HG03457 (cell line): ENCODE data around the gene SERPINB10.
"Not testable (repeated sequence)": the region's sequence is repeated elsewhere in the genome, so short reads cannot be mapped to it uniquely, and the experiment has no call there.

Source experiments
- ATAC-seq: cut with Tn5 transposase; IDR thresholded peaks from one replicate; pipeline ENCODE4 v1.9.1; 2021; ENCODE audit warnings: moderate number of reproducible peaks; ENCODE audit not compliant: unreplicated experiment

SERPINB10 gene

DNA sequence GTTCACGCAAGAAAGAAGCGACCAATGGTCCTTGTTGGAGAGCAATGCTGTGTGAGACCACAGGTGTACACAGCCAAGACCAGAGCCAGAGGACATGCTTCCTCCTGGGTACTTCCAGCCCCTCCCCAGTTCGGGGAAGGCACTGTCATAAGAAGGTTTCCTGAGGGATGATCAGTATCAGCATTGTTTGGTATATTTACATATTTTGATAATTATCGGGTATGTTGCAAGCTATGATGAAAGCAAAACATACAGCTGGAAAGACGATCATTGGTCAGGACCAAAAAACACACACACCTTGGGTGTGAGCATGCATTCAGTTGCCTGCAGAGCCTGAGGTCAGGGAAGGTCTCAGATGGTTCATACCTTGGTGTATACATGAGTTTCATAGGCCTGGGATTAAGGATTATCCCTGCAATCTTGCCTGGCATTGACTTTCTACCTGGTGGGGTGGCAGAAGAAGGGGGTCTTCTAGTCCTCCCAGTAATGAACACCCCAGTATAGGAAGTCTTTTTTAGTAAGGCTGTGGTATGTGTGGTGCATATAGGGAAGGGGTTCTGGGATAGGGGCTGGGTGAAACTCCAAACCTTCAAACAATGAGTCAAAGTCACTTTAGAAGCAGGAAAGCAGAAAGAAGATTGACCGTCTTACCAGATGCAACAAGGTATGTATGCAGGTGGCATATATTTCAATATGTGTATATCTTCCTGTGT, 17.4 kb upstream of the SERPINB10 start:
- ATAC-seq, result no peak

GRCh38 chr18:63890950-63891304, 16.8 kb upstream of the SERPINB10 start:
- ATAC-seq, result no peak

- no peak for ATAC-seq
Observed at GRCh38 chr18:63892566-63892965, 15.2 kb upstream of the SERPINB10 start.

DNA sequence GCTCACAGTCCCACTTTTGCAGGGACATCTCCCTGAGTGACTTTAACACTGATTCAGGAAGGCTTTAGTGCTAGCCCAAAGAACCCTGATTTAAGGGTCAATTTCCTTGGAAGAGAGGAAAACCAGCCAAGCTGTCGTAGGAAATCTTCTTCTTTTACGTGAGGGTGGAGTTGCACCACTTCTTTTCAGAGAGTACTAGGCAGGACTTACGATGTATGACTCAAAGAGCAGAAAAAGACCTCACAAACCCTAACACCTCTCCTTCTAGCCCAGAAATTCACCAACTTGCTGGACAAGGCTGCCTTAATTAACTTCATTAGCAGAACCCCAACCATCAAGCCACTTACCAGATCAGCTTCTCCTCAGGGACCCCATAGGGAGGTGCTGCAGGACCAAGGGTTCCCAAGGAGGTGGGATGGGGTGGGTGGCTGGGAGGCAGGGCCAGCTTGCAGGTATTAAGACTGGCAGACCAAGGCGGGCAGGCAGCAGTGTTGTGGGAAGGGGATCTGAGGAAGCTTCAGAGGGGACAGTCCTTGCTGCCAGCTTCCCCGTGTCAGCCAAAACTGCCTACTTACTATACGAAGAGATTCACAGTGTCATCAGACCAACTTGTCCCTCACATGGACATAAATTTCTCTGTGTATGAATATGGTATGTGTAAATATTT, 13.5 kb upstream of the SERPINB10 start:
- no peak for ATAC-seq

DNA sequence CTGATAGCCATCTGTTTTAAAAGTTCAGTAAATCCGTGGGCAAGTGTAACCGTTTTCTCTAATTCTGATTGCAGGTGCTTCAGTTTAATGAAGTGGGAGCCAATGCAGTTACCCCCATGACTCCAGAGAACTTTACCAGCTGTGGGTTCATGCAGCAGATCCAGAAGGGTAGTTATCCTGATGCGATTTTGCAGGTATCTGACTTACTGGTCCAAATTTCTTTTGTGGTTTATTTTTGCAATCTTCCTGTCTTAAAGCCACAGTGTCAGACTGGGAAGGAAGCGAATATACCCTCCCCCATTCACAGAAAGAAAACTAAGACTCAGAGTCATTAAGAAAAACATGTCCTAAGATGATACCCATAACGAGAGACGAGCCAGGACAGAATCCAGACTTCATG, 12.6 kb upstream of the SERPINB10 start:
- no peak for ATAC-seq

- no peak for ATAC-seq
Observed at GRCh38 chr18:63897072-63897471, 10.7 kb upstream of the SERPINB10 start.

DNA sequence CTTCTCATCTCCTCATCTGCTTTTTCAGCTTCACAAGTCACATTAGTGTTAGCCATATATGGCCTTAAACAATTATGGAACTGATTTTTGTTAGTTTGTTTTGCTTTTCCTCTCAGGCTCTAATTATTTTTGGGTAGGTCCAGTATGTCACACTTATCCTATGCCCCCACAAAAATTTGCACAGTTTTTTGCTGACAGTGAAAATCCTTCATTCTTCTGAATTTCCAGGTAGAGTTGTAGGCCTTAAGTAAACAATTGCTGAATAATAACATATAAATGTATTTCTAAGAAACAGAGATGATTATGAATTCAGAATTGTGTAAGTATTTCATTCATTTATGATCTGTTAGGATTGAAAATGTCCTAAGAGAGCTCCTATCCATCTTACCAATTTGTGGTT, 8.6 kb upstream of the SERPINB10 start:
- no peak for ATAC-seq

GRCh38 chr18:63903851-63904570, 3.7 kb upstream of the SERPINB10 start:
- no peak for ATAC-seq

DNA sequence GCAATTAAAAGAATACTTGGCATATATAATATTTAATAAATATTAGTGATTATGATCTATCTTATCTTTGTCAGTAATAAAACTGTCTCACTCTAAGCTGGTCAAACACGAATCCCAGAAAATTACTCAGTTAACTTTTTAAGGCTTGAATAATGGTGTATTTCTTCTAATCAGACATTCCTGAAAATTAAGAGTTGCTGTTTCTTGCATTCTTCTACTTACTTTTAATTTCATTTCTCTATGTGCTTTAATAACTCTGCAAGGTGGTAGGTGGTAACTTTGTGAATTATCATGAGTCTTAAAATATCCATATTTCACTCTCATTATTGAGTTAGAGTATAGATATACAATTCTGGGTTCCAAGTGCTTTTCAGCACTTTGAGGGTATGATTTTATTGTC, 3.1 kb upstream of the SERPINB10 start:
- no peak for ATAC-seq

GRCh38 chr18:63905361-63905760, 2.4 kb upstream of the SERPINB10 start:
- ATAC-seq, result no peak

DNA sequence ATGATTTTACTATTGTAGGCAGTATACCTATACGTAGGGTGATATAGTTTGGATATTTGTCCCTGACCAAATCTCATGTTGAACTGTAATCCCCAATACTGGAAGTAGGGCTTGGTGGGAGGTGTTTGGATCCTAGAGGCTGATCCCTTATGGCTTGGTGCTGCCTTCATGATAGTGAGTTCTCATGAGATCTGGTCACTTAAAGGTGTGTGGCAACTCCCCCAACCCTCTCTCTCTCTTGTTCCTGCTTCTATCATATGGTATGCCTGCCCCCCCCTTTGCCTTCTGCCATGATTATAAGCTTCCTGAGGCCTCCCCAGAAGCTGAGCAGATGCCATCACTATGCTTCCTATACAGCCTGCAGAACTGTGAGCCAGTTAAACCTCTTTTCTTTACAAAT, 1.7 kb upstream of the SERPINB10 start:
- ATAC-seq, result no peak

DNA sequence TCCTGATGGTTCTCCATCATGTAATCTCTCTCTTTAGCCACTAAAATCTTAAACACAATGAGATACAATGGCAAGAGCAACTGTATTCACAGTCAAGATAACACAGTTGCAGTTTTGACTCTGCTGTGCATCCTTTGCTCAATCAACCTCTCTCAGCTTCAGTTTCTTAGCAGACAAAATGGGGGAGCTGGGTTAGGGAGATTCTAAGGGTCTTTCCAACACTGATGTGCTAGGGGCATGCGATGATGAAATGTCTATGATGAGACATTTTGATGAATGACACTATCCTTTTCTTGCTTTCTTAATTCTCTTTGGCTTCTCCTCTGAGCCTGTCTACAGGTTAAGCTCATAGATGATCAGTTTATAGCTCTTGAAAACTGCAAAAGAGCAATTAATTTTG, 1.1 kb downstream of the SERPINB10 start:
- ATAC-seq, result no peak

- peak; percentile 72 for ATAC-seq
Observed at GRCh38 chr18:63909870-63910269, 2.1 kb downstream of the SERPINB10 start.

DNA sequence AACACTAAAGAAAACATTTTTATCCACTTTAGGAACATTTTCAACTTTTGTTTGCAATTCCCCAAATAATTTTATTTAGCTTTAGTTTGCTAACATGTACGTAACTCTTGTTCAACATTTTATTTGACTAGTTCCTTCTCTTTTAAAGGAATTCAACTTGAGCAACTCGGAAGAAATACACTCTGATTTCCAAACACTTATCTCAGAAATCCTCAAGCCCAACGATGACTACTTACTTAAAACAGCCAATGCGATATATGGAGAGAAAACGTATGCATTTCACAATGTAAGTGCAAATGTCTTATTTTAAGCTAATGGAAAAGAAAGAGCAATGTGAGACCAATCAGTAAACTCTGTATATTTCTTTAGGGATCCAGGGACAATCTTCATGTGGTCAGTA, 10.1 kb downstream of the SERPINB10 start:
- no peak for ATAC-seq

GRCh38 chr18:63922049-63922448, 14.3 kb downstream of the SERPINB10 start:
- ATAC-seq, result no peak

- no peak for ATAC-seq
Observed at GRCh38 chr18:63924551-63924950, 16.8 kb downstream of the SERPINB10 start.

- ATAC-seq, result no peak
Observed at GRCh38 chr18:63928331-63928730, 20.6 kb downstream of the SERPINB10 start.

DNA sequence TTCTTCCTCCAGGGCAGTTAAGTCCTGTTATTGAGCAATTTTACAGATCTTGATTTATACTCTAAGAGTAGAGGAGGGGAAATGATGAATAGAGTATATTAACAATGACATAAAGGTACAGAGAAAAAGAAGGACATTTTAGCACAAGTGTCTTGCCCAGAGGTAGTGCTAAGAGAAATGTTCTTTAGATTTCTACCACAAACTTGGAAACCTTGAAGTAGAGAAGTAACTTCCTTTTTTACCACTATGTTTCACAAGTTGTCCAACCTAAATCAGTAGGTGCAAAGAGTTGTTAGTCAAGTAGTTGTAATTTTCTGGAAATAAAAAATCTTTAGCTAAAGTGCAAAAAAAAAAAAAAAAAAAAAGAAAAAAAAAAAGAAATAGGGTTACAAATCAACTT, 21.6 kb downstream of the SERPINB10 start:
- not testable (repeated sequence) for ATAC-seq

DNA sequence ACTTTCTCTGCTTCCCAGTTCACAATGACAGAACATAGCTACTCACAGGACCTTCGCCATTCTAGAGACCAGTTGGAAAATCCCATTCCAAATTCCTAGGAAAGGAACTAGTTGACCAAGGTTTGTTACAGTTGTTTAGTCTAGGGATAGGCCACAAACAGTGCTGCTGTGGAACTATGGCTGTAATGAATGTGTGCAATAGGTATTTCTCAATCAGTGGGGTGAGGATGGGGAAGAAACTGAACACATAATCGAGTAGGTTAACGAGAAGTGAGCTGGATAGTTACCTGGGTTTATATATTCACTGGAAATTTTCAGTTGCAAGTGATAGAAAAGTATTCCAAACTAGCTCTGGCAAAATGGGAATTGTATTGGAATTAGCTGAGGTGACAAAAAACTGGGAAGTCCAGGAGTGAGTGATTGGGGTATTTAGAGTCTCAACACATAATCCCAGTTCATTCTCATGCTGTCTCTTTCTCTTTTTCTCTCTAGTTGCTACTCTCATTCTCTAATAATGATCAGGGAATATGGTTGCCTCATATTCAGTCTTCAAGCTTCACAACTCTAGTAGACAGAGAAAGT, 23.1 kb downstream of the SERPINB10 start:
- ATAC-seq, result no peak

DNA sequence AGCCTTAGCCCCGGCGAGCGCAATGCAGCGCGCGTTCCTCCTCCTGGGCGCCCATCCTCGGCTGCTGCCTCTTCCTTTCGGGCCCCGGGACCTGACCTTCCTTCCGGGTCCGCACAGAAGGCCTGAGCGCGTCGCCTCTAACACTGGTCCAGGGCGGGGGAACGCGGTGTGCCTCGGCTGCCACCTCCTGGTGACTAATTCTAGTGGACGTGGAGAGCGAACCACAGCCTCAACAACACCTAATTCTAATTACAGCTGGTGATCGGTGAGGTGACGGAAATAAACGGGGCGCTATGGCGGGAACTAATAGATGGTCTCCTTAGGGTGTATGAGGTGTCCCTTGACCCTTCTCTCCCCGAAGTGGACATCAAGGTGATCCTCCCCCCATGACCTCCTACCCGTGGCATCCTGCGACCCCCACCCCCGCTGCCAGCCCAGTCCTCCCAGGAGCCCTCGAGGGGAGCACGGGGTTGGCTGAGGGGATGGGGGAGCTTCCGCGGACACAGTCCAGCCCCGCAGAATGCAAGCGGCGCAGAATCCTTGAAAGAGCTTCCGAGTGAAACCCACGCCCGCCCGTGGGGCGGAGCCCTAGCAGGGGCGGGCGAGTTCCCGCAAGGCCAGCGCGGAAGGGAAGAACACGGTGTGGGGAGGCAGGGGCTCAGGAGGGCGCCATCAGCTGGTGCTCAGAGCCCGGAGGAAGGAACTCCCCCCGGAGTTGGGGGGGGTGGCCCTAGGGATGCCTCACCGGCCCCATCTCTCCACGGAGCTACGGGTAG, 28.6 kb downstream of the SERPINB10 start:
- ATAC-seq, result peak; percentile 98

GRCh38 chr18:63936932-63937393, 29.2 kb downstream of the SERPINB10 start:
- ATAC-seq, result peak; percentile 2
